ENCODE data around the gene ANO10.

The ANO10 gene

DNA sequence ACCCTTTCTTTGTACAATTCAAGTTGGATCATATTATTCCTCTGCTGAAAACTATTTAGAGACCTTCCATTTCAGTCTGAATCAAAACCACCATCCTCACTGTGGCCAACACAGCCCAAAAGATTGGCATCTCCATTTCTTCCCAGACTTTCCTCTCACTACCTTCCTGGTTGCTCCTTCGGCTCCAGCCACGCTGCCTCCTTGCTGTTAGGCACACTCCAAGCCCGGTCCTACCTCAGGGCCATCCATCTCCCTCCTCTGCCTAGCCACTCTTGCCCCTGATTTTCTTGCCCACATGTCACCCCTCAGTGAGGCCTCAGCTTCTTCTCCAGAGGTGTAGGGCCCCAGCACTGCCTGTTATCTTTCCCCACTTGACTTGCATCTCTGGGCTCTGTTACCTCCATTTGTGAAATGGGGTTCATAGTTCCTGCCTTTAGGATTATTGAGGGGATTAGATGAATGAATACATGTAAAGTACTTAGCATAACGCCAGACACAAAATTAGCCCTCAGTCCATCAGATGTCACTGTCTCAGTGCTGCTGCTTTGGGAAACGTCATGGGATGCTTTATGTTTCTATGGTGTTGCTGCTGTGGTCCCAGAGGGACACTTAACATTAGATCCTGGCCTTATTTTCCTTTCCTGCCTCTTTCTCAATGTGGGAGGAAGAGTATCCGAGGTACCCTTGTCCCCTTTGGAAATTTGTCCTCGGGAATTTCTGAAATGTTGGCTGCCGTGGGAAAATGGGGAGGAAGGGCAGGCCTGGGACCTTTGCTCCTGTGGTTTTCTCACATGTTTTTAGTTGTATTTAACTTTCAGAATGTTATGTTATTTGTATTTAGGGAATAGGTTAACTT, 304.1 kb downstream of the ANO10 start:
- DNase-seq (ENCODE audit: low read depth in 3 of 3), result no peak

DNA sequence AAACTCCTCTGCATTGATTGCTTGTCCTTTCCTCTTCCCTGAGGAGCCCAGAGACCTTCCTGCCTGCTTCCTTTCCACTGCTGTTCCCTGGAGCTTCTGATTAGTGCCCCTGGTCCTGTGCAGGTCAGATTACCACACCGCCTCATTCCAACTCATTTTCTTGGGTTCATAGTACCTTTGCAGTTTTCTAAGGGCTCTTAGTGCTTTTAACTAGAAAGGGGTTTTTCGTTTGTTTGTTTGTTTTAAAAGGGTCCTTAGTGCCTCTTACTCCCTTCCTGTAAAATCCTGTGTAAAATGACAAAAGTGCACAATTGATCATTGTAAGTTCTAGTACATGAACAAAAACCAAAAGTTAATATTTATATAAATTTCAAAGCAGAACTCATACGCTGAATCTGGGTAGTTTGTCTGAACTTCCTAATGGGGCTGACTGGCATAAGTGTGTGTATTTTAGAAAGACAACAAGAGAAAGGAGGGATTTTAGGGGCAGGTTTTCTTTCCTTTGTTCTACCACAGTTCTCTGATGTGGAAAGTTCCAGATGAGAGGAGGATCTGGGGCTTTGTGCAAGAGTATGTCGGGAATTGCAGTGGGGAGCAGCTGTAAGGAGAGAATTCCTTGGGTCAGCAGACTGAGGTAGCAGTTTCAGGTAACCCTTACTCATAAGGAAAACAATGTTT, 304.9 kb downstream of the ANO10 start:
- DNase-seq (ENCODE audit: low read depth in 3 of 3), result no peak

Data from stimulated activated CD4-positive, alpha-beta T cell treated with anti-CD3 and anti-CD28 coated beads, TNF-alpha, amount 100 ng/mL, for 4 hours (primary cell).